Suprapubic skin (tissue), 2 donors: ENCODE results near the gene MSL3.

Experiments used
- EP300 ChIP-seq: sonication (generic); formaldehyde crosslinking; IDR thresholded peaks from one replicate; pipeline ENCODE4 v1.6.1; 2017; ENCODE audit warnings: antibody characterized with exemption
- POLR2A ChIP-seq, 2 donors: fragments of 450-650 bp; IDR thresholded peaks; one replicate each; pipeline ENCODE4 v1.6.1; 2017; ENCODE audit warnings: antibody characterized with exemption in 2 of 2, mild to moderate bottlenecking in 2 of 2, moderate library complexity in 2 of 2

DNA sequence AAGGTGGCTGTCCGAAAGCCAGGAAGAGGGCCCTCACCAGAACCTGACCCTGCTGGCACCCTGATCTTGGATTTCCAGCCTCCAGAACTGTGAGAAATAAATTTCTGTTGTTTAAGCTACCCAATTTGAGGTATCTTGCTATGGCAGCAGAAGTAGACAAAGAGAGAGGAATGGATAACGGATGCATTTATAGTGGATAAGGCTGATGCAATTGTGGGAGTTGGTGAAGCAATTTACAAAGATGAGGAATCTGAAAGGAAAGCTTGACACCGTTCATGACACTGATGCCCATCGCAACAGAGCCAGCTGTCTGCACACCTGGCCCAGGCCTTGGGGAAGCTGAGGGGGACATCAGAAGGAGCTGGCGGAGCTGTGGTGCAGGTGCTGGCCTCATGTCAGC, 35.7 kb upstream of the MSL3 start:
- no peak for TF ChIP-seq POLR2A (IDR thresholded peaks at IDR 0.05)
- no peak for TF ChIP-seq EP300
